HCT116 (cell line): ENCODE data around the gene BTBD16.

Source experiments
- ATF3 ChIP-seq: IDR thresholded peaks from 2 replicates; pipeline ENCODE4 v1.6.1; 2012
- CEBPB ChIP-seq: IDR thresholded peaks from 2 replicates; pipeline ENCODE4 v1.6.1; 2012; ENCODE audit warnings: low read depth
- CTCF ChIP-seq, 3 experiments: fragments of 200-600 bp in 1 of 3; sonication (generic) in 1 of 3; IDR thresholded peaks in 2 of 3; conservative IDR thresholded peaks in 1 of 3; 2 replicates each; pipeline ENCODE4 v1.5.1; 2012 to 2017; ENCODE audit warnings: low read depth in 2 of 3, low read length in 2 of 3, antibody characterized with exemption in 1 of 3, borderline replicate concordance in 1 of 3, control low read depth in 1 of 3, mild to moderate bottlenecking in 1 of 3, mixed read lengths in 1 of 3, mixed run types in 1 of 3, moderate library complexity in 1 of 3; ENCODE audit not compliant: insufficient read depth in 1 of 3
- ELF1 ChIP-seq: IDR thresholded peaks from 2 replicates; pipeline ENCODE4 v1.6.1; 2012; ENCODE audit warnings: low read depth, borderline replicate concordance
- EZH2 ChIP-seq: fragments of 200-600 bp; sonication (generic); IDR thresholded peaks from 2 replicates; pipeline ENCODE4 v1.6.1; 2017; ENCODE audit warnings: antibody characterized with exemption, mixed run types
- MAX ChIP-seq: IDR thresholded peaks from 2 replicates; pipeline ENCODE4 v1.6.1; 2012
- POLR2A ChIP-seq: IDR thresholded peaks from 2 replicates; pipeline ENCODE4 v1.7.0; 2011; ENCODE audit warnings: borderline replicate concordance; ENCODE audit not compliant: insufficient read depth, insufficient read length; ENCODE audit errors: extremely low read depth
- POLR2AphosphoS5 ChIP-seq: IDR thresholded peaks from 2 replicates; pipeline ENCODE4 v1.6.1; 2011; ENCODE audit warnings: mild to moderate bottlenecking, low read depth, low read length, moderate library complexity
- SIN3A ChIP-seq: IDR thresholded peaks from 2 replicates; pipeline ENCODE4 v1.6.1; 2012; ENCODE audit warnings: low read depth
- SP1 ChIP-seq: IDR thresholded peaks from 2 replicates; pipeline ENCODE4 v1.6.1; 2012; ENCODE audit warnings: low read depth
- SRF ChIP-seq: IDR thresholded peaks from 2 replicates; pipeline ENCODE4 v1.6.1; 2012; ENCODE audit warnings: low read depth
- YY1 ChIP-seq: IDR thresholded peaks from 2 replicates; pipeline ENCODE4 v1.6.1; 2011; ENCODE audit warnings: low read length, low read depth, moderate library complexity, mild to moderate bottlenecking; ENCODE audit not compliant: insufficient replicate concordance; ENCODE audit errors: extremely low read depth
- ZFX ChIP-seq: fragments of 450-650 bp; IDR thresholded peaks from 2 replicates; pipeline ENCODE4 v1.6.1; 2017
- ZNF274 ChIP-seq: fragments of 200-500 bp; sonication (Bioruptor generic); IDR thresholded peaks from 2 replicates; pipeline ENCODE4 v1.6.1; 2014; ENCODE audit warnings: mild to moderate bottlenecking, low read depth, low read length, inconsistent platforms

GRCh38 chr10:122298598-122299301 lies 27.7 kb downstream of the BTBD16 start:
- no peak for TF ChIP-seq EZH2
- no peak for TF ChIP-seq ATF3
- TF ChIP-seq CTCF (IDR thresholded peaks at IDR 0.05 in 2 of 3, conservative IDR thresholded peaks at IDR 0.05 in 1 of 3; ENCODE audit: borderline replicate concordance in 1 of 3, insufficient read depth in 1 of 3, low read depth in 2 of 3, low read length in 2 of 3): peak; percentile 94 to 99 (median 98)
- peak; percentile 20; the same call in 1 of the 2 replicates for TF ChIP-seq POLR2AphosphoS5
- TF ChIP-seq YY1: peak; percentile 55
- TF ChIP-seq SIN3A: no peak
- TF ChIP-seq ZFX: no peak
- TF ChIP-seq SRF: no peak
- TF ChIP-seq ZNF274: no peak
- no peak for TF ChIP-seq SP1
- TF ChIP-seq ELF1: no peak
- TF ChIP-seq POLR2A: no peak
- no peak for TF ChIP-seq CEBPB
- TF ChIP-seq MAX: no peak
